Left lung (tissue), 10 donors: ENCODE data around the gene EFCAB13. TPM values are rescaled to one million over a fixed set of nuclear protein-coding genes. Genes with fewer than 3 reads are reported as not detected.

Experiments used
- ATAC-seq: fragments of 200-7000 bp; cut with Tn5 transposase; one replicate; pipeline ENCODE4 v1.9.1; 2020; ENCODE audit warnings: moderate library complexity
- DNase-seq, 4 donors: peaks; one replicate each; pipeline ENCODE4 v3.0.0-alpha.2; 2013 to 2020
- H3K27ac ChIP-seq, 2 donors: fragments of 200-600 bp; sonication (generic) in 1 of 2; one replicate each; pipeline versions ENCODE4 v1.5.0 to v1.8.0; 2020 to 2021
- H3K27me3 ChIP-seq, 2 donors: fragments of 200-600 bp; sonication (generic) in 1 of 2; one replicate each; pipeline versions ENCODE4 v1.5.0 to v1.8.0; 2020 to 2021
- H3K36me3 ChIP-seq, 2 donors: fragments of 200-600 bp; sonication (generic) in 1 of 2; one replicate each; pipeline versions ENCODE4 v1.5.0 to v1.8.0; 2020 to 2021
- H3K4me1 ChIP-seq, 2 donors: fragments of 200-600 bp; one replicate each; pipeline ENCODE4 v1.8.0; 2021
- H3K4me3 ChIP-seq, 2 donors: fragments of 200-600 bp; sonication (generic) in 1 of 2; one replicate each; pipeline versions ENCODE4 v1.5.0 to v1.8.0; 2020 to 2021; ENCODE audit warnings: mild to moderate bottlenecking in 1 of 2
- H3K9me3 ChIP-seq, 2 donors: fragments of 200-600 bp; sonication (generic) in 1 of 2; one replicate each; pipeline versions ENCODE4 v1.5.0 to v1.8.0; 2020 to 2021
- CTCF ChIP-seq, 2 donors: fragments of 200-600 bp; sonication (generic) in 1 of 2; IDR thresholded peaks; one replicate each; pipeline versions ENCODE4 v1.5.0 to v1.8.0; 2021; ENCODE audit warnings: antibody characterized with exemption in 2 of 2
- intact Hi-C, 2 donors: fragments of 100-400 bp; cut with DNase I; formaldehyde crosslinking; loops; one replicate each; pipeline versions ENCODE4 v1.11.2 to v1.14.2; 2022
- polyA plus RNA-seq, 6 donors: library from polyadenylated mRNA; unstranded; fragments of 120-200 nt; gene quantifications; one replicate each; pipeline ENCODE4 v1.2.1, GENCODE V29; 2013; ENCODE audit not compliant: insufficient read length in 6 of 6
- total RNA-seq, 2 donors: library from RNA; stranded (reverse); fragmentation: NEBNext Ultra II Directional; extraction: Animal tissue kit (Norgen Biotek cat#: 25700); gene quantifications; one replicate each; pipeline ENCODE4 v1.2.1, GENCODE V29; 2021
- donor health status: DM: no; HTN: yes; CAD: no.
- donor health status: DM: no; HTN: no; CAD: no.

EFCAB13 gene
- total and polyA plus RNA-seq, 8 donors, result 7.4 to 13.0 (median 10.0) TPM

- H3K27ac ChIP-seq, result no peak overlapping the region
- TF ChIP-seq CTCF (IDR thresholded peaks at IDR 0.05), result no peak
- intact Hi-C loops, result loop anchor here in 1 of 2 donors (5.0 kb wide), 1 partner anchor 78 kb away; no protein-coding TSS in a partner anchor
- H3K27me3 ChIP-seq, result no peaks in the 10 kb centered on the region
- no peak for ATAC-seq
- no peak overlapping the region for H3K4me3 ChIP-seq
- DNase-seq, result no peak
- H3K36me3 ChIP-seq, result no peaks in the 10 kb centered on the region
- peaks cover 8 to 16% of the 10 kb centered on the region in 2 donors for H3K4me1 ChIP-seq
- H3K9me3 ChIP-seq, result no peaks in the 10 kb centered on the region
Measured at GRCh38 chr17:47310186-47310733, 13.5 kb upstream of the EFCAB13 start.

- DNase-seq (no peak), ATAC-seq (no peak)
- H3K27me3 ChIP-seq, result no peaks in the 10 kb centered on the region
- H3K9me3 ChIP-seq, result no peaks in the 10 kb centered on the region
- H3K4me3 ChIP-seq, result no peak overlapping the region
- peaks cover 4 to 17% of the 10 kb centered on the region in 2 donors for H3K4me1 ChIP-seq
- no peaks in the 10 kb centered on the region for H3K36me3 ChIP-seq
- TF ChIP-seq CTCF (IDR thresholded peaks at IDR 0.05), result no peak
- H3K27ac ChIP-seq, result no peak overlapping the region
- intact Hi-C loops, result loop anchor here in 1 of 2 donors (5.0 kb wide), 1 partner anchor 79 kb away; no protein-coding TSS in a partner anchor
Measured at GRCh38 chr17:47311420-47311819, 12.3 kb upstream of the EFCAB13 start.

GRCh38 chr17:47315451-47316266, 8.1 kb upstream of the EFCAB13 start:
- TF ChIP-seq CTCF (IDR thresholded peaks at IDR 0.05), result peak; percentile 71 to 76
- DNase-seq, result peak in 2 of 4 donors; percentile 60 to 72
- peaks cover 4 to 18% of the 10 kb centered on the region in 2 donors for H3K4me1 ChIP-seq
- H3K36me3 ChIP-seq, result no peaks in the 10 kb centered on the region
- H3K27ac ChIP-seq, result peak overlapping the region; percentile 2 to 4
- no peaks in the 10 kb centered on the region for H3K27me3 ChIP-seq
- intact Hi-C loops, result no loop called here
- ATAC-seq, result peak; percentile 96
- no peak overlapping the region for H3K4me3 ChIP-seq
- no peaks in the 10 kb centered on the region for H3K9me3 ChIP-seq

- Histone ChIP-seq H3K4me1 (peaks cover 4 to 18% of the 10 kb centered on the region in 2 donors), H3K27me3 (no peaks in the 10 kb centered on the region), H3K4me3 (no peak overlapping the region), H3K36me3 (no peaks in the 10 kb centered on the region), H3K9me3 (peaks cover 0 to 3% of the 10 kb centered on the region in 2 donors), H3K27ac (peak overlapping the region; percentile 2 to 4)
- DNase-seq (peak in 1 of 4 donors; percentile 49), ATAC-seq (peak; percentile 42)
- TF ChIP-seq CTCF (IDR thresholded peaks at IDR 0.05), result no peak
- intact Hi-C loops, result no loop called here
Measured at GRCh38 chr17:47316311-47316710, 7.4 kb upstream of the EFCAB13 start.

- Histone ChIP-seq H3K27me3 (no peaks in the 10 kb centered on the region), H3K36me3 (no peaks in the 10 kb centered on the region), H3K27ac (no peak overlapping the region), H3K4me1 (peaks cover 4 to 18% of the 10 kb centered on the region in 2 donors), H3K9me3 (peaks cover 0 to 3% of the 10 kb centered on the region in 2 donors), H3K4me3 (no peak overlapping the region)
- TF ChIP-seq CTCF (IDR thresholded peaks at IDR 0.05), result no peak
- DNase-seq, result no peak
- intact Hi-C loops, result no loop called here
- peak; percentile 15 for ATAC-seq
Measured at GRCh38 chr17:47317119-47317518, 6.6 kb upstream of the EFCAB13 start.
